Stimulated activated naive CD8-positive, alpha-beta T cell treated with anti-CD3 and anti-CD28 coated beads, Interleukin-15, Interleukin-2, amounts not matched to agents 100 ng/mL and 50 ng/mL, for 24 hours (primary cell): Measurements from ENCODE around the gene MCRS1.

Experiments
- H3K27ac Mint-ChIP-seq: one replicate; pipeline ENCODE4 v1.8.0; 2021; ENCODE audit warnings: mild to moderate bottlenecking, mixed read lengths
- H3K27me3 Mint-ChIP-seq: one replicate; pipeline ENCODE4 v1.8.0; 2021; ENCODE audit warnings: mixed read lengths
- H3K36me3 Mint-ChIP-seq: one replicate; pipeline ENCODE4 v1.8.0; 2021; ENCODE audit warnings: low read depth, mixed read lengths
- H3K4me1 Mint-ChIP-seq: one replicate; pipeline ENCODE4 v1.8.0; 2021; ENCODE audit warnings: low read depth, mixed read lengths
- H3K4me3 Mint-ChIP-seq: one replicate; pipeline ENCODE4 v1.8.0; 2021; ENCODE audit warnings: mild to moderate bottlenecking, mixed read lengths
- H3K9me3 Mint-ChIP-seq: one replicate; pipeline ENCODE4 v1.8.0; 2021; ENCODE audit warnings: mixed read lengths

Gene MCRS1

GRCh38 chr12:49553512-49554088, 14.3 kb downstream of the MCRS1 start:
- Mint-ChIP-seq H3K9me3 (no peaks in the 10 kb centered on the region), H3K36me3 (peaks cover 3% of the 10 kb centered on the region), H3K27ac (no peak overlapping the region), H3K4me1 (peaks cover 5% of the 10 kb centered on the region), H3K27me3 (no peaks in the 10 kb centered on the region), H3K4me3 (no peak overlapping the region)

- Mint-ChIP-seq H3K27me3 (peaks cover 4% of the 10 kb centered on the region), H3K27ac (no peak overlapping the region)
These were observed 15.0 kb downstream of the MCRS1 start for GRCh38 chr12:49552899-49553298.

GRCh38 chr12:49552425-49552824, 15.5 kb downstream of the MCRS1 start:
- no peak overlapping the region for H3K27ac Mint-ChIP-seq
- H3K4me1 Mint-ChIP-seq, result peaks cover 14% of the 10 kb centered on the region
- H3K27me3 Mint-ChIP-seq, result peaks cover 5% of the 10 kb centered on the region
- H3K9me3 Mint-ChIP-seq, result no peaks in the 10 kb centered on the region
- no peaks in the 10 kb centered on the region for H3K36me3 Mint-ChIP-seq
- no peak overlapping the region for H3K4me3 Mint-ChIP-seq

More at GRCh38 chr12:49552899-49553298, 15.0 kb downstream of the MCRS1 start:
- H3K4me3 Mint-ChIP-seq, result no peak overlapping the region
- no peaks in the 10 kb centered on the region for H3K36me3 Mint-ChIP-seq
- no peaks in the 10 kb centered on the region for H3K9me3 Mint-ChIP-seq
- peaks cover 12% of the 10 kb centered on the region for H3K4me1 Mint-ChIP-seq

GRCh38 chr12:49552014-49552413, 15.9 kb downstream of the MCRS1 start:
- Mint-ChIP-seq H3K9me3 (no peaks in the 10 kb centered on the region), H3K4me3 (no peak overlapping the region), H3K36me3 (no peaks in the 10 kb centered on the region), H3K4me1 (peaks cover 18% of the 10 kb centered on the region), H3K27me3 (peaks cover 8% of the 10 kb centered on the region), H3K27ac (no peak overlapping the region)

- no peaks in the 10 kb centered on the region for H3K9me3 Mint-ChIP-seq
- H3K4me1 Mint-ChIP-seq, result peaks cover 19% of the 10 kb centered on the region
- H3K27me3 Mint-ChIP-seq, result peaks cover 13% of the 10 kb centered on the region
- peak overlapping the region; percentile 69 for H3K27ac Mint-ChIP-seq
- H3K4me3 Mint-ChIP-seq, result peak overlapping the region; percentile 9
- no peaks in the 10 kb centered on the region for H3K36me3 Mint-ChIP-seq
These were observed 17.2 kb downstream of the MCRS1 start for GRCh38 chr12:49550693-49551252.

- Mint-ChIP-seq H3K36me3 (no peaks in the 10 kb centered on the region), H3K4me1 (peaks cover 21% of the 10 kb centered on the region), H3K9me3 (no peaks in the 10 kb centered on the region), H3K27me3 (peaks cover 15% of the 10 kb centered on the region), H3K4me3 (peak overlapping the region; percentile 83), H3K27ac (peak overlapping the region; percentile 69)
These were observed 17.9 kb downstream of the MCRS1 start for GRCh38 chr12:49549735-49550692.

GRCh38 chr12:49548822-49549648, 18.9 kb downstream of the MCRS1 start:
- peaks cover 25% of the 10 kb centered on the region for H3K4me1 Mint-ChIP-seq
- peak overlapping the region; percentile 89 for H3K27ac Mint-ChIP-seq
- H3K27me3 Mint-ChIP-seq, result peaks cover 15% of the 10 kb centered on the region

GRCh38 chr12:49548481-49548821, 19.5 kb downstream of the MCRS1 start:
- Mint-ChIP-seq H3K4me3 (peak overlapping the region; percentile 83), H3K27me3 (peaks cover 15% of the 10 kb centered on the region), H3K36me3 (no peaks in the 10 kb centered on the region), H3K27ac (peak overlapping the region; percentile 89), H3K4me1 (peaks cover 25% of the 10 kb centered on the region), H3K9me3 (no peaks in the 10 kb centered on the region)

More at GRCh38 chr12:49548822-49549648, 18.9 kb downstream of the MCRS1 start:
- no peaks in the 10 kb centered on the region for H3K9me3 Mint-ChIP-seq
- H3K4me3 Mint-ChIP-seq, result peak overlapping the region; percentile 83
- H3K36me3 Mint-ChIP-seq, result no peaks in the 10 kb centered on the region

GRCh38 chr12:49547090-49547690, 20.8 kb downstream of the MCRS1 start:
- H3K4me3 Mint-ChIP-seq, result no peak overlapping the region
- H3K9me3 Mint-ChIP-seq, result no peaks in the 10 kb centered on the region
- no peak overlapping the region for H3K27ac Mint-ChIP-seq
- H3K36me3 Mint-ChIP-seq, result no peaks in the 10 kb centered on the region
- H3K4me1 Mint-ChIP-seq, result peaks cover 25% of the 10 kb centered on the region
- peaks cover 15% of the 10 kb centered on the region for H3K27me3 Mint-ChIP-seq

GRCh38 chr12:49546481-49546880, 21.5 kb downstream of the MCRS1 start:
- H3K9me3 Mint-ChIP-seq, result no peaks in the 10 kb centered on the region
- peaks cover 15% of the 10 kb centered on the region for H3K27me3 Mint-ChIP-seq
- no peaks in the 10 kb centered on the region for H3K36me3 Mint-ChIP-seq
- H3K4me3 Mint-ChIP-seq, result no peak overlapping the region
- H3K4me1 Mint-ChIP-seq, result peaks cover 25% of the 10 kb centered on the region
- no peak overlapping the region for H3K27ac Mint-ChIP-seq

- H3K9me3 Mint-ChIP-seq, result no peaks in the 10 kb centered on the region
- H3K4me1 Mint-ChIP-seq, result peaks cover 25% of the 10 kb centered on the region
- H3K27ac Mint-ChIP-seq, result no peak overlapping the region
- no peak overlapping the region for H3K4me3 Mint-ChIP-seq
- peaks cover 15% of the 10 kb centered on the region for H3K27me3 Mint-ChIP-seq
- no peaks in the 10 kb centered on the region for H3K36me3 Mint-ChIP-seq
These were observed 22.1 kb downstream of the MCRS1 start for GRCh38 chr12:49545815-49546214.

- H3K27ac Mint-ChIP-seq, result peak overlapping the region; percentile 73
- peaks cover 37% of the 10 kb centered on the region for H3K4me1 Mint-ChIP-seq
- no peak overlapping the region for H3K4me3 Mint-ChIP-seq
- H3K9me3 Mint-ChIP-seq, result no peaks in the 10 kb centered on the region
- H3K36me3 Mint-ChIP-seq, result no peaks in the 10 kb centered on the region
- peaks cover 25% of the 10 kb centered on the region for H3K27me3 Mint-ChIP-seq
These were observed 23.8 kb downstream of the MCRS1 start for GRCh38 chr12:49543914-49544815.

- H3K27me3 Mint-ChIP-seq, result peaks cover 25% of the 10 kb centered on the region
- no peaks in the 10 kb centered on the region for H3K36me3 Mint-ChIP-seq
- H3K9me3 Mint-ChIP-seq, result no peaks in the 10 kb centered on the region
- H3K4me1 Mint-ChIP-seq, result peaks cover 30% of the 10 kb centered on the region
- no peak overlapping the region for H3K4me3 Mint-ChIP-seq
- no peak overlapping the region for H3K27ac Mint-ChIP-seq
These were observed 24.6 kb downstream of the MCRS1 start for GRCh38 chr12:49543221-49543913.
